ENCODE measurements around the gene FAM174C.

Gene FAM174C

GRCh38 chr19:1263188-1263587, 12.1 kb upstream of the FAM174C start:
- DNase-seq = no peak

GRCh38 chr19:1264801-1265614, 10.3 kb upstream of the FAM174C start:
- DNase-seq = peak; percentile 98

- no peak for DNase-seq
These were observed 9.7 kb upstream of the FAM174C start for GRCh38 chr19:1265615-1266128.

GRCh38 chr19:1266129-1266915, 9.0 kb upstream of the FAM174C start:
- peak; percentile 93 for DNase-seq

GRCh38 chr19:1266916-1267476, 8.3 kb upstream of the FAM174C start:
- peak; percentile 84 for DNase-seq

GRCh38 chr19:1267477-1268225, 7.7 kb upstream of the FAM174C start:
- no peak for DNase-seq

- no peak for DNase-seq
These were observed 6.9 kb upstream of the FAM174C start for GRCh38 chr19:1268226-1269064.

- DNase-seq = peak; percentile 99
These were observed 6.3 kb upstream of the FAM174C start, which contains the start of gene CIRBP for GRCh38 chr19:1269065-1269477. CIRBP (plus strand) TSS chr19:1269332; CDS start chr19:1270934, 1,602 bp downstream.

GRCh38 chr19:1269478-1270212, 5.7 kb upstream of the FAM174C start:
- DNase-seq = peak; percentile 84

GRCh38 chr19:1270213-1270853, 5.0 kb upstream of the FAM174C start:
- DNase-seq = no peak

- no peak for DNase-seq
These were observed 4.3 kb upstream of the FAM174C start for GRCh38 chr19:1270854-1271527.

GRCh38 chr19:1271528-1272422, 3.6 kb upstream of the FAM174C start:
- DNase-seq = no peak

- no peak for DNase-seq
These were observed 2.7 kb upstream of the FAM174C start for GRCh38 chr19:1272423-1273262.

- no peak for DNase-seq
These were observed 1.9 kb upstream of the FAM174C start for GRCh38 chr19:1273263-1274041.

- DNase-seq = no peak
These were observed 1.1 kb upstream of the FAM174C start for GRCh38 chr19:1274081-1274851.

GRCh38 chr19:1274852-1275259, 474 bp upstream of the FAM174C start:
- no peak for DNase-seq

Measured in islet precursor cell (in vitro differentiated cells).